ENCODE measurements around the gene NID1. TPM values are rescaled to one million over a fixed set of nuclear protein-coding genes. Genes with fewer than 3 reads are reported as not detected.
A peak's percentile ranks its signal among the peaks of the same experiment; 100 is the strongest.
"Not testable (repeated sequence)": the region's sequence is repeated elsewhere in the genome, so short reads cannot be mapped to it uniquely, and the experiment has no call there.

NID1 gene
- total RNA-seq, 1 donor, result 68.1 TPM

DNA sequence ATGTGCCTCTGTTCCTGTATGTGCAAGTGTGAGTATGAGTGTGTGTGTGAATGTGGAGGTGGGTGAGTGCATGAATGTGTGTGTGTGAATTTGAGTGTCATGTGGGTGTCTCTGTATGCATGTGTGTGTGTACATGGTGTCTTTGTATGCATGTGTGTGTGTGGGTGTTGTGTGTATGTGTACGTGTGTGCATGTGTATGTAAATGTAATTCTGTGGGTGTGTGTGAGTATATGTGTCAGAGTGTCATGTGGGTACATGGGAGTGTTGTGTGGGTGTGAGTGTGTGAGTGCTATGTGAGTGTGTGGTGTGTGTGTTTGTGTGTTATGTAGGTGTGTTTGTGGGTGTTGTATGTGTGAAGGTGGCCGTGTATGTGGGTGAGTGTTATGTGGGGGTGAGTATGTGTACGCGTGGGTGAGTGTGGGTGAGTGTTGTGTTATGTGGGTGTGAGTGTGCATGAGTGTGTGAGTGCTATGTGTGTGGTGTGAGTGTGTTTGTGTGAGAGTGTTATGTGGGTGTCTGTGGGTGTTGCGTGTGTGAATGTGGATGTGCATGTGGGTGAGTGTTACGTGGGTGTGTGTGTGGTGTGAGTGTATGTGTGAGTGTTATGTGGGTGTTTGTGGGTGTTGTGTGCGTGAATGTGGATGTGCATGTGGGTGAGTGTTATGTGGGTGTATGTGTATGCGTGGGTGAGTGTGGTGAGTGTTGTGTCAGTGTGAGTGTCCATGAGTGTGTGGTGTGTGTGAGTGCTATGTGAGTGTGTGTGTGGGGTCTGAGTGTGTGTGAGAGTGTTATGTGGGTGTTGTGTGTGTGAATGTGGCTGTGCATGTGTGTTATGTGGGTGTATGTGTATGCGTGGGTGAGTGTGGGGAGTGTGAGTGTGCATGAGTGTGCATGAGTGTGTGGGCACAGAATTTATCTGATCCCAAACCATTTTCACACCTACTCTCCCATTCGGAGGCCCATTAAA lies 36.6 kb upstream of the NID1 start:
- TF ChIP-seq, protein P1, sequence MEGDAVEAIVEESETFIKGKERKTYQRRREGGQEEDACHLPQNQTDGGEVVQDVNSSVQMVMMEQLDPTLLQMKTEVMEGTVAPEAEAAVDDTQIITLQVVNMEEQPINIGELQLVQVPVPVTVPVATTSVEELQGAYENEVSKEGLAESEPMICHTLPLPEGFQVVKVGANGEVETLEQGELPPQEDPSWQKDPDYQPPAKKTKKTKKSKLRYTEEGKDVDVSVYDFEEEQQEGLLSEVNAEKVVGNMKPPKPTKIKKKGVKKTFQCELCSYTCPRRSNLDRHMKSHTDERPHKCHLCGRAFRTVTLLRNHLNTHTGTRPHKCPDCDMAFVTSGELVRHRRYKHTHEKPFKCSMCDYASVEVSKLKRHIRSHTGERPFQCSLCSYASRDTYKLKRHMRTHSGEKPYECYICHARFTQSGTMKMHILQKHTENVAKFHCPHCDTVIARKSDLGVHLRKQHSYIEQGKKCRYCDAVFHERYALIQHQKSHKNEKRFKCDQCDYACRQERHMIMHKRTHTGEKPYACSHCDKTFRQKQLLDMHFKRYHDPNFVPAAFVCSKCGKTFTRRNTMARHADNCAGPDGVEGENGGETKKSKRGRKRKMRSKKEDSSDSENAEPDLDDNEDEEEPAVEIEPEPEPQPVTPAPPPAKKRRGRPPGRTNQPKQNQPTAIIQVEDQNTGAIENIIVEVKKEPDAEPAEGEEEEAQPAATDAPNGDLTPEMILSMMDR (IDR thresholded peaks at IDR 0.05; ENCODE audit: insufficient read depth, low read length), result no peak
- H3K4me3 ChIP-seq (ENCODE audit: low read depth, low read length), result no peak overlapping the region
- DNase-seq (ENCODE audit: low read depth), result no peak

DNA sequence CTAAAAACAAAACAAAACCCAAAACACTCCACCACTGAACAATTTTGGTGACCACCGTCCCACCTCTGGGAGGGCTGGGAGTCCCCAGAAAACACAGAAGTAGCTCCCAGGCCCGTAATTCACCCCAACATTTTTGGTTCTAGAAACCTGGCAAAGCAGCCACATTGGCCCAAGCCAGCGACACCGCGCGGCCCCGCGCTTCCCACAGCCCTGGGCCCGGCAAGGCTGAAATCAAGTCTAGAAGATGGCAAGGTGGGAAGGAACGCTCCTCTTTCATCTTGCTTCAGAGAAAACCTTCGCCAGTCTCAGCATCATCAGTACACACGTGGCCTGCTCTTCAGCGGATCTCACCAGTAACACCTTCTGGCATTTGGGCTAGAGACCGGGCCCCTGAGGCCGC lies 35.9 kb upstream of the NID1 start:
- TF ChIP-seq, protein P1 (IDR thresholded peaks at IDR 0.05; ENCODE audit: insufficient read depth, low read length), result no peak
- no peak for DNase-seq (ENCODE audit: low read depth)
- H3K4me3 ChIP-seq (ENCODE audit: low read depth, low read length), result no peak overlapping the region

DNA sequence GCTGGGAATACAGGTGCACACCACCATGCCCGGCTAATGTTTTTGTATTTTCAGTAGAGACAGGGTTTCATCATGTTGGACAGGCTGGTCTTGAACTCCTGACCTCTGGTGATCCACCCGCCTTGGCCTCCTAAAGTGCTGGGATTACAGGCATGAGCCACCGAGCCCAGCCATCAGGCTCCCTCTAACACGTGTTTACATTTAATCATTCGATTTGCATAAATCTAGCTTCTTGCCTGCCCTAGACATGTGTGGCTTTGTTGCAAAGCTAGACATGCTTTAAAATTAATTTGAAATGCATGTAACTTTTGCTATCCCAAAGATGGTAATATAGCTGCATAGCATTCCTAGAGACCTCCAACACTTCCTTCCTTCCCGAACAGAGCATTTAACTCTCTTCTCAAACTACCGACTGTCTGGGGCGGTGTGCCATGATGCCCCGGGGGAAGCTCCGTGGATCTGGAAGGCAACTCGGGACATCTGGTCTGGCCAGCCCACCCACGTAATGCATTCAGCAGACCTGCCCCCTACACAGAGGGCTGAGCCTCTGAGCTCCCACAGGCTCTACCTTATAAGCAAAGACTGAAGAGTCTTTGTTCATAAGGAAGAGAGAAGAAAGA lies 34.6 kb upstream of the NID1 start:
- H3K4me3 ChIP-seq (ENCODE audit: low read depth, low read length), result no peak overlapping the region
- TF ChIP-seq, protein P1 (IDR thresholded peaks at IDR 0.05; ENCODE audit: insufficient read depth, low read length), result no peak
- no peak for DNase-seq (ENCODE audit: low read depth)

DNA sequence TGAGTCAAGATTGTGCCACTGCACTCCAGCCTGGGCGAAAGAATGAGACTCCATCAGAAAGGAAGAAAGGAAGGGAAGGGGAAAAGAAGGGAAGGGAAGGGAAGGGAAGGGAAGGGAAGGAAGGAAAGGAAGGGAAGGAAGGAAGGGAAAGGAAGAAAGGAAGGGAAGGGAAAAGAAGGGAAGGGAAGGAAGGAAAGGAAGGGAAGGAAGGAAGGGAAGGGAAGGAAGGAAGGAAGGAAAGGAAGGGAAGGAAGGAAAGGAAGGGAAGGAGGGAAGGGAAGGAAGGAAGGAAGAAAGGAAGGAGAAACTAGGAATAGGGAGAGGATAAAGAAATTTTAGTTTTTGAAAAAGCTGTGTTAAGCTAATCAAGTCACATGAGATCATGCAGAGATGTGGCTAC lies 33.4 kb upstream of the NID1 start:
- DNase-seq (ENCODE audit: low read depth), result no peak

DNA sequence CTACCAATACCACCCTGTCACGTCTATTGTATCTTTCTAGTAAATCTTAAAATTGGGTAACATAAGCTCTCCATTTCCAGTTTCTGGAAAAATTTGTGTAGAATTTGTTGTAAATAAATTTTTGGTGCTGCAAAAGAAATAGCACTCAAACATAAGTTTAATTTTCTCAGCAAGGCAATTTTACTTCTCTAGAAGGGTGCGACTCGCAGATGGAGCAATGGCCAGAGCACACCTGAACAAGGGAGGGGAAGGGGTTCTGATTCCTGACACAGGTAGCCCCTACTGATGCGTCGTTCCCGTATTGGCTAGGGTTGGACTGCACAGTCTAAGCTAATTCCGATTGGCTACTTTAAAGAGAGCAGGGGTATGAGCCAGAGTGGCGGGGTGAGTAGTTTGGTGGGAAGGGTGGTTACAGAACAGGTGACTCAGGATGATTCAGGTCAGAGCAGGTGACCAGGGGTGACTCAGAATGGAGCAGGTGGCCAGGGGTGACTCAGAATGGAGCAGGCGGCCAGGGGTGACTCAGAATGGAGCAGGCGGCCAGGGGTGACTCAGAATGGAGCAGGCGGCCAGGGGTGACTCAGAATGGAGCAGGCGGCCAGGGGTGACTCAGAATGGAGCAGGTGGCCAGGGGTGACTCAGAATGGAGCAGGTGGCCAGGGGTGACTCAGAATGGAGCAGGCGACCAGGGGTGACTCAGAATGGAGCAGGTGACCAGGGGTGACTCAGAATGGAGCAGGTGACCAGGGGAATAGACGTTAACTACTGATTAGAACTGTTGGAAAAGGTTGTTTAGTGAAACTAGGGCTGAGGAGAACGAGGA lies 32.0 kb upstream of the NID1 start:
- peak; percentile 86 for DNase-seq (ENCODE audit: low read depth)
- not testable (repeated sequence) for H3K4me3 ChIP-seq (ENCODE audit: low read depth, low read length)

More for the DNA sequence above, 33.4 kb upstream of the NID1 start:
- no peak overlapping the region for H3K4me3 ChIP-seq (ENCODE audit: low read depth, low read length)
- TF ChIP-seq, protein P1 (IDR thresholded peaks at IDR 0.05; ENCODE audit: insufficient read depth, low read length), result no peak

DNA sequence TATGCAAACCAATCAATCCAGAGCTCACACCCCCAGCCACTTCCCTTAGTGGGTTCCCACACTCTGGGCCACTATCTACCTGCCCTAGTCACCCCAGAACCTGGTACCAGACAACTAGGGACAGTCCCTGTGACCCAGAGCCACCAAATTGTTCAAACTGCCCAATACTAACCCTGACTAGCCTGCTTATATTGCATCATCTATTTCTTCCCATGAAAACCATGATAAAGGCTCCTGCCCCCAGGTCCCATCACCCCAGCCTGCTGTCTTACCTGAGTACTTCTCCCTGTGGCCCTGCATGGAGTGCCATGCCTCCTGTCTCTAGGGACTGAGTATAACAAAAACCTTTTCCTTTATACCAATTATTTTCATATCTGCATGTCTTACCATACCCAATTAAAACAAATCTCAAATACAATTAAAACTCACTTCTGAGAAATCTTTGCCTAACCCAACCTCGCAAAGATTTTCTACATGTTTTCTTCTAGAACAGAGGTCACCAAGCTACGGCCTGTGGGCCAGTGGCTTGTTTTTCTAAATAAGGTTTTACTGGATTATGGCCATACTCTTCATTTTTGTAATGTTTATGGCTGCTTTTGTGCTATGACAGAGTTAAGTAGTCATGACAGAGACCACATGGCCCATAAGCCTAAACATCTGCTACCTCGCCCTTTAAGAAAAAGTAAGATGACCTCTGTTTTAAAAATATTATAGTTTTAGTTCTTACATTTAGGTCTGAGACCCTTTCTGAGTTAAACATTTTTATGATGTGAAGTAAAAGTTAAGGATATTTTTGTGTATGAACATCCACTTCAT lies 31.0 kb upstream of the NID1 start:
- TF ChIP-seq, protein P1 (IDR thresholded peaks at IDR 0.05; ENCODE audit: insufficient read depth, low read length), result no peak
- no peak for DNase-seq (ENCODE audit: low read depth)
- no peak overlapping the region for H3K4me3 ChIP-seq (ENCODE audit: low read depth, low read length)

Measured in fibroblast of the aortic adventitia (primary cell).